ENCODE data around the gene STEAP3.

- no peak for TF ChIP-seq EZH2 (IDR thresholded peaks at IDR 0.05)
- TF ChIP-seq POLR2AphosphoS5 (IDR thresholded peaks at IDR 0.05; ENCODE audit: borderline replicate concordance, low read depth, low read length) = no peak
These were observed 56.0 kb downstream of the STEAP3 start for GRCh38 chr2:119279666-119280065.
